HG03378 (cell line): ENCODE results near the gene CGB1.
"Not testable (repeated sequence)": the region's sequence is repeated elsewhere in the genome, so short reads cannot be mapped to it uniquely, and the experiment has no call there.

Experiments
- ATAC-seq: cut with Tn5 transposase; IDR thresholded peaks from one replicate; pipeline ENCODE4 v1.9.1; 2021; ENCODE audit warnings: mild to moderate bottlenecking, moderate library complexity; ENCODE audit not compliant: unreplicated experiment

Gene CGB1

DNA sequence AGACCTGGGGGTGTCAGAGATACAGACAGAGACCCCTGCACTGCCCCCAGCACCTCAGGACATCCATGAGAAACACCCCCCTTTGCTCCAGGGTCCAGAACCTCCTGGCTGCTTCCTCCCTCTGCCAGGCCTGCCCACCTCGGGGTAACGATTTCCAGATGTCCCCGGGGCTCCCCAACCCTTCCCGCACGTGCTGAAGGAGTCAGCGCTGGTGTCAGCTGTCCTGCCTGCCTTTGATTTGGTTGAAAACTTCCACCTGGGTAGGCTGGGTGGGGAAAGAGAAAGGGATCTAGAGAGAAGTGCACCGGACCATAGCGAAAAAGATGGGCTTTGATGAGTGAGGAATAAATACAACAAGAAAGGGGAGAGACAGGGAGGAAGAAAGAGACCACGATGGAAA lies 22.4 kb upstream of the CGB1 start:
- no peak for ATAC-seq

GRCh38 chr19:49058562-49058961 lies 21.9 kb upstream of the CGB1 start:
- ATAC-seq: no peak

DNA sequence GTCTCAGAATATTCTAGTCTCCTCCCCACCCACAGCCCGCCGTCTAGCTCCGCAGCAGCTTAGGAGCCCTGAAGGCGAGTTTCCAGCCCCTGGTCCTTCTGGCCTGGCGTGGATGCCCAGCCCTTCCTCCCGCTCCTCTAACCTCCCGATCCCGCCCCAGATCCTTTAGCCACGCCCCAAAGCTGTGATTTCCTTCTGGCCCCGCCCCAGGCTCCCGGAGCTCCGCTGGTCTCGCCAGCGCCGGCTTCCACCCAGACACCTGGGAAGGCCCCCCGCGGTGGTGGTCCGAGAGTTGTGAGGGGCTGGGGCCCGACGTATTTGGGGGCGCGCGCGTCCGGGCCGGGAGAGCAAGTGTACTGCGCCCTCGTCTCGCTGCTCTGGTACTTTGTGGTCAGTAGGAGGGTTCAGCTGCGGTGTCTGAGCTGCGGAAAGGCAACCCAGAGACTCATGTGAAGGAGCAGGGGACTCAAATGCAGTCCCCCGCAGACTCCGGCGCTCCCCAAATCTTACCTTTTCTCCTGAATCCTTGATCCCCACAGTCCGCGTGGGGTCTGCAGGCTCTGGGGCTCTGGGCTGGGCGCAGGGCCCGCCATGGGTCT lies 21.0 kb upstream of the CGB1 start, which contains the start of gene CGB7:
TSS of gene CGB7 (minus strand) at position 114 of the 599 bp plus-strand sequence. CDS start 2,374 bp downstream, outside the sequence.
- ATAC-seq: no peak

GRCh38 chr19:49056902-49057596 lies 20.4 kb upstream of the CGB1 start:
- not testable (repeated sequence) for ATAC-seq

GRCh38 chr19:49056101-49056901 lies 19.6 kb upstream of the CGB1 start:
- ATAC-seq: no peak

- not testable (repeated sequence) for ATAC-seq
Observed at GRCh38 chr19:49050376-49051033, 13.8 kb upstream of the CGB1 start.

DNA sequence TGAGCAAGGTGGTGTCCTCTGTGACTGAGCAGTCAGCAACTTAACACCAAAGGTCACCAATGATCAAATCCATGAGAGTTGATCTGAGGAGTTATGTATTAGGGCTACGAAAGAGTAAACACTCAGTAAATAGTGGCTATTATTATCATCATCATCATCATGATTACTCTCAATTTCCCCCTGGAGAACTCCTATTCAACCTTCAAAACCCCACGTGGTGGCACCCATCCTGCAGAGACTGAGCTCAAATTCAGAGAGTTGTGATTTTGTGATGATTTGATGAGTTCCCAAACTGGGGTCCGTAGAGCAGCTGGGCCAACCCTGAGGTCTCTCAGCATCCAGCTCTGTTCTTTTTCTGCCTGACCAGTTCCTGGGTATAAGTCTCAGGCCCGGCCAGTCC lies 13.1 kb upstream of the CGB1 start:
- ATAC-seq: not testable (repeated sequence)

DNA sequence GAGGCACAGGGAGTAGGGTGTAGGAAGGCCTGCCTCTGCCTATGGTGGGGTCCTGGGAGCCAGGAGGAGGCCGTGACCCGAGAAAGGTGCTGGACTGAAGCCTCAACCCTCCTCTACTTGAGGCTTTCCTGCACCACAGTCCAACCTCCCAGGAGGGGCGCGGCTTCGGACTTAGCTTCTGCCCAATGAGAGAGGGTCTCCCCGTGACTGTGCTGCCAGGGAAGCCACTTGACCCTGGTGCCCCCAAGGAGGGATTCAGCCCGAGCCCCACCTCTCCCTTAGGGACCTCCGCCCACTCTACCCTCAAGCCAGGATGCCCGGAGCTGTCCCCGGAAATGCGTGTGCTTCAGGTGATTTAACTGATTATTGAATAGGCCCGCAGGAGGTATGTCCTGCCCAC lies 12.3 kb upstream of the CGB1 start, which contains the start of gene CGB8:
TSS of gene CGB8 (minus strand) at position 101 of the 400 bp plus-strand sequence. CDS start 372 bp downstream, outside the sequence.
- ATAC-seq: not testable (repeated sequence)

DNA sequence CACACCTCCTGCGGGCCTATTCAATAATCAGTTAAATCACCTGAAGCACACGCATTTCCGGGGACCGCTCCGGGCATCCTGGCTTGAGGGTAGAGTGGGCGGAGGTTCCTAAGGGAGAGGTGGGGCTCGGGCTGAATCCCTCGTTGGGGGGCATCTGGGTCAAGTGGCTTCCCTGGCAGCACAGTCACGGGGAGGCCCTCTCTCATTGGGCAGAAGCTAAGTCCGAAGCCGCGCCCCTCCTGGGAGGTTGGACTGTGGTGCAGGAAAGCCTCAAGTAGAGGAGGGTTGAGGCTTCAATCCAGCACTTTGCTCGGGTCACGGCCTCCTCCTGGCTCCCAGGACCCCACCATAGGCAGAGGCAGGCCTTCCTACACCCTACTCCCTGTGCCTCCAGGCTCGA lies 6.9 kb upstream of the CGB1 start, which contains the start of gene CGB5:
TSS of gene CGB5 (plus strand) at position 301 of the 400 bp plus-strand sequence. CDS start 362 bp downstream, outside the sequence.
- ATAC-seq: not testable (repeated sequence)

- ATAC-seq: not testable (repeated sequence)
Observed at GRCh38 chr19:49042666-49043065, 6.0 kb upstream of the CGB1 start.

GRCh38 chr19:49042177-49042576 lies 5.5 kb upstream of the CGB1 start:
- ATAC-seq: no peak

DNA sequence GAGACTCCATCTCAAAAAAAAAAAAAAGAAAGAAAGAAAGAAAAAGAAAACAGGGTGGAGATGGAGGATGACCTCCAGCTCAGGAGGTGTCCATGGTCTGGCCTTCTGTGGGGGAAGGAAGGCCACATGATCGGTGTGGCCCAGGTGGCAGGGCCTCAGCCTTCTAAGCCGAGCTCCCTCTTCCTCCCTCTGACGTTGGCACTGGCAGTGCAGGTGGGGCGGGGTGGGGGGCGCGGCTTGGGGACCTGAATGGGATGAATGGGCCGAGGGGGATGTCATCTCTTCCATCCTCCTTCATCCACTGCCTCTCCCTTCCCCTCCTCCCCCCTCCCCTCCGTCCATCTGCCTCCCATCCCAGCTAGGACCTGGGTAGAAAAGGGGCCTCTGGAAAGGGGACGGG lies 3.0 kb upstream of the CGB1 start:
- not testable (repeated sequence) for ATAC-seq

DNA sequence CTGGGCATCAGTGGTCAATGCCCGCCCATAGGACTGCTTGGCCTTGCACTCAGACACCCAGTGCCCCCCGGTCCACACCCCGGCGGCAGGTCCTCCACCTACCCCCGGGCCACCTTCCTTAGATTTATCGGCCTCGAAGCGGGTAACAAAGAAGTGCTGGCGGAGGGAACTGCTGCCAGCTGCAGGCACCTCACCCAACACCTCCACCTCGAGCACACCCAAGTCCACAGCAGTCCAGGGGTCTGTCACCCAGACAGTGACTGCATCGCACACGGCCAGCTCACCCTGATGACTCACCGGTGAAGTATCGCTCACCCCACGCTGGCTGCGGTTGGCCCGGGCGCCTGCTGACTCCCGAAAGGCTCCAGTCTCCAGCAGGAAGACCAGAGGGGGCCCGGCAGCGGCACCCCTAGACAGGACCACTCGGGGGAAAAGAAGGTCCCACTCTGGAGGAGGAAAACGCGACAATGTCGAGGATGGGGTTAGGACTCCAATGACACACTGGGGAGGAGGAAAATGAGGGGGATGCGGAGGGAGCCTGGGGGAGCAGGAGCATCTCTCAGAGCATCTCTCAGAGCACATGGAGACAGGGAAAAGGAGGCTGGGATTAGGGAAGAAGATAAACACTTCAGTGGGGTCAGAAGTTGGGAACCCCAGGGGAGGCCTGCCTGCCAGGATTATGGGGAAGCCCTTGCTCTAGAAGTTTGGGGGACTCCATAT lies 2.0 kb upstream of the CGB1 start:
- ATAC-seq: not testable (repeated sequence)

GRCh38 chr19:49038111-49038510 lies 1.4 kb upstream of the CGB1 start:
- not testable (repeated sequence) for ATAC-seq

DNA sequence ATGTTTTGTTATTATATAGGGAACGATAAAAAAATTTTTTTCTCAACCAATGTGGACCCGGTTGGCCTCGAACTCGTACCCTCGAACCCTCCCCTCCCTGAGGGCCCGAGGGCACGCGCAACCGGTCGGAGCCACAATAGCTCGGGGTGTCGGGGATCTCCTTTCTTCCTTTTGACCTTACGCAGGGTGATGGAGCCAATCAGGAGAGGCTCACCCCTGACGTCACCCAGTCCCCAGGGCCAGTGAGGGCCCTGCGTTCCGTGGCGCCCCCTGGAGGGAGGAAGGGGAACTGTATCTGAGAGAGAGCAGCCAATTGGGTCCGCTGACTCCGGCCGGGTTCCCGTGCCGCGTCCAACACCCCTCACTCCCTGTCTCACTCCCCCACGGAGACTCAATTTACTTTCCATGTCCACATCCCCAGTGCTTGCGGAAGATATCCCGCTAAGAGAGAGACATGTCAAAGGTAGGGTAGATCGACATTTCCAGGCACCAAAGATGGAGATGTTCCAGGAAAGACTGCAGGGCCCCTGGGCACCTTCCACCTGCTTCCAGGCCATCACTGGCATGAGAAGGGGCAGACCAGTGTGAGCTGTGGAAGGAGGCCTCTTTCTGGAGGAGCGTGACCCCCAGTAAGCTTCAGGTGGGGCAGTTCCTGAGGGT lies 4.9 kb downstream of the CGB1 start, which contains the start of gene CGB2:
TSS of gene CGB2 (plus strand) at position 249 of the 660 bp plus-strand sequence. CDS start at position 455, 206 bp downstream.
- ATAC-seq: not testable (repeated sequence)

DNA sequence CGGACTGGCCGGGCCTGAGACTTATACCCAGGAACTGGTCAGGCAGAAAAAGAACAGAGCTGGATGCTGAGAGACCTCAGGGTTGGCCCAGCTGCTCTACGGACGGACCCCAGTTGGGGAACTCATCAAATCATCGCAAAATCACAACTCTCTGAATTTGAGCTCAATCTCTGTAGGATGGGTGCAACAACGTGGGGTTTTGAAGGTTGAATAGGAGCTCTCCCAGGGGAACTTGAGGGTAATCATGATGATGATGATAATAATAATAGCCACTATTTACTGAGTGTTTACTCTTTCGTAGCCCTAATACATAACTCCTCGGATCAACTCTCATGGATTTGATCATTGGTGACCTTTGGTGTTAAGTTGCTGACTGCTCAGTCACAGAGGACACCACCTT lies 6.4 kb downstream of the CGB1 start:
- not testable (repeated sequence) for ATAC-seq

DNA sequence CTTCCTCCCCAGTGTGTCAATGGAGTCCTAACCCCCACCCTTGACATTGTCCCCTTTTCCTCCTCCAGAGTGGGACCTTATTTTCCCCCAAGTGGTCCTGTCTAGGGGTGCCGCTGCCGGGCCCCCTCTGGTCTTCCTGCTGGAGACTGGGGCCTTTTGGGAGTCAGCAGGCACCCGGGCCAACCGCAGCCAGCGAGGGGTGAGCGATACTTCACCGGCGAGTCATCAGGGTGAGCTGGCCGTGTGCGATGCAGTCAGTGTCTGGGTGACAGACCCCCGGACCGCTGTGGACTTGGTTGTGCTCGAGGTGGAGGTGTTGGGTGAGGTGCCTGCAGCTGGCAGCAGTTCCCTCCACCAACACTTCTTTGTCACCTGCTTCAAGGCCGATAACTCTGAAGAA lies 6.9 kb downstream of the CGB1 start:
- not testable (repeated sequence) for ATAC-seq

- not testable (repeated sequence) for ATAC-seq
Observed at GRCh38 chr19:49028686-49029085, 8.0 kb downstream of the CGB1 start.

- not testable (repeated sequence) for ATAC-seq
Observed at GRCh38 chr19:49025599-49025998, 11.1 kb downstream of the CGB1 start.
